Neural progenitor cell (in vitro differentiated cells): ENCODE results near the gene CLEC4F.

Source experiments
- CTCF ChIP-seq: fragments of 200-600 bp; sonication (generic); IDR thresholded peaks from 2 replicates; pipeline ENCODE4 v1.5.1; 2017; ENCODE audit warnings: antibody characterized with exemption, mild to moderate bottlenecking
- EZH2 ChIP-seq: fragments of 200-600 bp; sonication (generic); IDR thresholded peaks from 2 replicates; pipeline ENCODE4 v1.6.1; 2017; ENCODE audit warnings: antibody characterized with exemption, mild to moderate bottlenecking, moderate library complexity
- EZH2phosphoT487 ChIP-seq: fragments of 200-600 bp; sonication (generic); IDR thresholded peaks from 2 replicates; pipeline ENCODE4 v1.6.1; 2017; ENCODE audit warnings: antibody characterized with exemption

GRCh38 chr2:70772486-70773155 is 47.8 kb downstream of the CLEC4F start:
- TF ChIP-seq CTCF (no peak), EZH2 (no peak), EZH2phosphoT487 (no peak)
